ENCODE data around the gene SMYD3. TPM values are rescaled to one million over a fixed set of nuclear protein-coding genes. Genes with fewer than 3 reads are reported as not detected.

The SMYD3 gene
- total RNA-seq, 1 donor from 2014 or later, result 29.2 TPM

DNA sequence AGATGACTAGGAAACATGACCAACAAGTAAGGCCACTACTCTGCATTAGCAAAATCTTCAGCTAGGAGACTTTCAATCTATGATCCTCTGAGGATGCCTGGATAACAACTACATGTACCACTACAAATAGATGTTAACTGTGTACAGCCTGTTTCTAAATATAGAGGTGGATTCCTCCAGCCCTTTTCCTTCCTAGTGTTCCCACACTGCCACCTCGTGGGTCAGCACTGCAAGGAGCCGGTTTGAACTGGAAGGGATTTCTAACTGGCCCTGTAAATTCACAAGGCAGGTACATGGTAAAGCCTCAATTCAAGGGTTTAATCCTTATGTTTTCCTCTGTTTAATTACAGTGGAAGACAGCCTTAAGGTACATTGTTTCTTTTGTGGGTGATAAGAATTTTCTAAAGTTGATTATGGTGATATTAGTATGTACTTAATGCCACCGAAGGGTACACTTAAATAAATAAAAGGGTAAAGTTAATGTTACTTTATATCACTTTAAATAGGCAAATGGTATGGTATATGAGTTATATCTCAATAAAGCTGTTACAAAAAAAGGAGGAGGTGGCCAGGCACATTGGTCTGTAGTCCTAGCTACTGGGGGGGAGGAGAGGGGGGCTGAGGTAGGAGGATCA is 14.4 kb downstream of the SMYD3 start:
- H3K4me3 ChIP-seq (ENCODE audit: low read depth, low read length), result no peak overlapping the region
- H3K36me3 ChIP-seq (ENCODE audit: control insufficient read depth, insufficient read depth, low read length), result no peaks in the 10 kb centered on the region
- H3K27me3 ChIP-seq (ENCODE audit: control insufficient read depth, insufficient read depth, low read length), result no peaks in the 10 kb centered on the region
- DNase-seq (ENCODE audit: low read depth), result peak; percentile 23
- TF ChIP-seq, protein P1, sequence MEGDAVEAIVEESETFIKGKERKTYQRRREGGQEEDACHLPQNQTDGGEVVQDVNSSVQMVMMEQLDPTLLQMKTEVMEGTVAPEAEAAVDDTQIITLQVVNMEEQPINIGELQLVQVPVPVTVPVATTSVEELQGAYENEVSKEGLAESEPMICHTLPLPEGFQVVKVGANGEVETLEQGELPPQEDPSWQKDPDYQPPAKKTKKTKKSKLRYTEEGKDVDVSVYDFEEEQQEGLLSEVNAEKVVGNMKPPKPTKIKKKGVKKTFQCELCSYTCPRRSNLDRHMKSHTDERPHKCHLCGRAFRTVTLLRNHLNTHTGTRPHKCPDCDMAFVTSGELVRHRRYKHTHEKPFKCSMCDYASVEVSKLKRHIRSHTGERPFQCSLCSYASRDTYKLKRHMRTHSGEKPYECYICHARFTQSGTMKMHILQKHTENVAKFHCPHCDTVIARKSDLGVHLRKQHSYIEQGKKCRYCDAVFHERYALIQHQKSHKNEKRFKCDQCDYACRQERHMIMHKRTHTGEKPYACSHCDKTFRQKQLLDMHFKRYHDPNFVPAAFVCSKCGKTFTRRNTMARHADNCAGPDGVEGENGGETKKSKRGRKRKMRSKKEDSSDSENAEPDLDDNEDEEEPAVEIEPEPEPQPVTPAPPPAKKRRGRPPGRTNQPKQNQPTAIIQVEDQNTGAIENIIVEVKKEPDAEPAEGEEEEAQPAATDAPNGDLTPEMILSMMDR (IDR thresholded peaks at IDR 0.05; ENCODE audit: insufficient read depth, low read length, poor library complexity, severe bottlenecking), result peak; percentile 88

DNA sequence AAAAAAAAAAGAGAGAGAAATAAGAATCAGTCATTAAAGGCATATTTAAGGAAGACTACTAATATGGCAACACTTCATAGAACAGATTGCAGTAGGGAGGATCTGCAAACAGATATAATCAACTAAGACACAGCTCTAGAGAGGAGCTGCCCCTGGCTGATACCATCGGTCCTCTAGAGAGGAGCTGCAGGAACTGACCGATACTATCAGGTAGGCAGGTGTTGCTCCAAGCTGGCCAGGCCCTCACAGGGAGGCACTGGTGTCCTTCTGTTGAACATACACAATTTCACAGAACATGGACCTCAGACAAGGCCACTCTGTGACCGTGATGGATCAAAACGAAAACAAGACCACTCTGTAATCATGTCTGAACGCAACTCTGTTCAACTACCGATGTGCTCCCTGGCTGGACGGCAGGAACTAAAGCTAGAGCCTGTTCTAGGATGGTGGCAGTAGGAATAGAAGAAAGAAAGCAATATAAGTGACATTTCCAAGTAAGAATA is 15.5 kb downstream of the SMYD3 start:
- DNase-seq (ENCODE audit: low read depth), result no peak
- Histone ChIP-seq H3K27me3 (ENCODE audit: control insufficient read depth, insufficient read depth, low read length) (no peaks in the 10 kb centered on the region), H3K36me3 (ENCODE audit: control insufficient read depth, insufficient read depth, low read length) (no peaks in the 10 kb centered on the region), H3K4me3 (ENCODE audit: low read depth, low read length) (no peak overlapping the region)
- TF ChIP-seq, protein P1 (IDR thresholded peaks at IDR 0.05; ENCODE audit: insufficient read depth, low read length, poor library complexity, severe bottlenecking), result no peak

DNA sequence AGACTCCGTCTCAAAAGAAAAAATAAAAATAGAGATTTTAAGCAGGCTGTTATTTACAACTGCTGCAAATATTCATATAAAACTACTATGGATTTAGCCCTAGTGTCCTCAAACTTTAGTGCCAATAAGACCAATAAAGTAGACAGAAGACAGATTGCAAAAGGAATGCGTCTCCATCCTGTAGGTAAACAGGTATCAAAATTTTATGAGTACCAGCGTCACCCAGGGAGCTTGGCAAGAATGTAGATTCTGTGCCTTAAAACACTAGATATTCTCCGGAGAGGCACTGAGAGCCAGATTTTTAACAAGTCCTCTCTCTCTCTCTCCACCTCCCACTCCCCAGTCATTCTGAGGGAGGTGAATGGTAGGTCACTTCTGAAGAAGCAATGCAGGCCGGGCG is 18.4 kb downstream of the SMYD3 start:
- TF ChIP-seq, protein P1 (IDR thresholded peaks at IDR 0.05; ENCODE audit: insufficient read depth, low read length, poor library complexity, severe bottlenecking), result no peak
- Histone ChIP-seq H3K27me3 (ENCODE audit: control insufficient read depth, insufficient read depth, low read length) (no peaks in the 10 kb centered on the region), H3K4me3 (ENCODE audit: low read depth, low read length) (no peak overlapping the region), H3K36me3 (ENCODE audit: control insufficient read depth, insufficient read depth, low read length) (no peaks in the 10 kb centered on the region)
- DNase-seq (ENCODE audit: low read depth), result no peak

DNA sequence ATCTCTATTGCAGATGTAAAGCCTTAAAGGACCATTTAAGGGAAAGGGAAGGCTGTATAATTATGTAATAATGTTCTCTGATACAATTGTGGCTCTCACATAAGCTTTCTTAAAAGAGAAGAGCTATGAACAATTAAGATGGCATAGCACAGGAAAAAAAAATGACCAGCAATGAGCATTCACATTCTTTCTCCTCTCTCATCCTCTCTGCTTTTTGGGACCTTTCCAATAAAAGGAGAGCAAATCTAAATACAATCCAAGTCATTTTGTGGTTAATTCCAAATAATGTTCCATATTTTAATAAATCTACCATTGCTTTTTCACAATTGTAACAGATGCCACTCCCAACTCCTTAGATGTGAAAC is 23.5 kb downstream of the SMYD3 start:
- no peak overlapping the region for H3K4me3 ChIP-seq (ENCODE audit: low read depth, low read length)
- DNase-seq (ENCODE audit: low read depth), result no peak
- H3K27me3 ChIP-seq (ENCODE audit: control insufficient read depth, insufficient read depth, low read length), result no peaks in the 10 kb centered on the region
- H3K36me3 ChIP-seq (ENCODE audit: control insufficient read depth, insufficient read depth, low read length), result no peaks in the 10 kb centered on the region
- TF ChIP-seq, protein P1 (IDR thresholded peaks at IDR 0.05; ENCODE audit: insufficient read depth, low read length, poor library complexity, severe bottlenecking), result no peak

DNA sequence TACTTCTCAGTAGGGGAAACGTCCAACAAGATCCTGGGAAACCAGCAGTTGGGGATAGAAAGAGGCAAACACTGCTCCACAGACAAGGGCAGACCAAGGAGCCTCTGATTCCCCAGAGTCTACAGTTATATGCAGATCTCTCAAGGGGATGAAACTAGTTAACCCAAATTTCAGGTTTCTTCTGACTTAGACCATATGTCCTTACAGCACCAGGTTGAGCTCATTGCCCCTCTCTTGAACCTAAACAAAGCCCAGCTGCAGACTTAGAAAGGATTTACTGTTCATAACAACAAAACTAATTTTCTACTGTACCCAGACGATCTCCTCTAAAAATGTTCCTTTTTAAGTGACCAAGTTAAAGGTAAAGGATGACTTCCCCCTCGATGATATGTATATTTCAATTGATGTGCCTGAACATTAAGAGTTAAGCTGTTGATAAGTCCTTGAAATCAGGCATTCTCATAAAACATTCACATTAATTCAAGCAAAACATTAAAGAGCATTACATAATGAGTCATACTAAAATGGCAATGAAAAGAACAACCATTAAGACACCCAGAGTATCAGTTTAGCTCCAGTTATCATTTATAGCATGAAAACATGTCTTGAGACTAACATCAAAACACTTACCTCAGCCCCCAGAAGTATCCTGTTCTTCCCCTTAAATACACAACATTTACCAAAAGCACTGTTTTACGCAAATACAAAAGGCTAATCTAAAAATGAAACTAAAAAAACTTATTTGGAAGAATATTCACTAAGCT is 24.1 kb downstream of the SMYD3 start:
- H3K4me3 ChIP-seq (ENCODE audit: low read depth, low read length), result no peak overlapping the region
- TF ChIP-seq, protein P1 (IDR thresholded peaks at IDR 0.05; ENCODE audit: insufficient read depth, low read length, poor library complexity, severe bottlenecking), result no peak
- H3K36me3 ChIP-seq (ENCODE audit: control insufficient read depth, insufficient read depth, low read length), result no peaks in the 10 kb centered on the region
- DNase-seq (ENCODE audit: low read depth), result no peak
- no peaks in the 10 kb centered on the region for H3K27me3 ChIP-seq (ENCODE audit: control insufficient read depth, insufficient read depth, low read length)

All from kidney epithelial cell (primary cell).